Astrocyte of the hippocampus (primary cell): ENCODE data around the gene MYO6.
A peak's percentile ranks its signal among the peaks of the same experiment; 100 is the strongest.
"Not testable (repeated sequence)": the region's sequence is repeated elsewhere in the genome, so short reads cannot be mapped to it uniquely, and the experiment has no call there.

Source experiments
- DNase-seq: peaks from one replicate; pipeline ENCODE4 v3.0.0; 2011; ENCODE audit warnings: low read depth, low spot score

Gene MYO6

DNA sequence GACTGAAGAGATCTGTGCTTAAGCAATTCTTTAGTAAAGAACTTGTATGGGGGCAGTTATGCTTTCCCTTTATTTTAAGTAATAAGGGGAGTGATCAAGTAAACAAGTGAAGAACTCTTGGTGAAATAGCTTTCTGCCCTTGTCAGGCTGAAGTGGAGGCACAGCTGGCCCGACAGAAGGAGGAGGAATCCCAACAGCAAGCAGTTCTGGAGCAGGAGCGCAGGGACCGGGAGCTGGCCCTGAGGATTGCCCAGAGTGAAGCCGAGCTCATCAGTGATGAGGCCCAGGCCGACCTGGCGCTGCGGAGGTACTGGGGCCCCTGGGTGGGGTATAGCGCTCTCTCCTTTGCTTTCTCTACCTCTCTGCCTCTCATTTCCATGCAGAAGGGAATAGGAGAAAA lies 143.3 kb downstream of the MYO6 start:
- no peak for DNase-seq

DNA sequence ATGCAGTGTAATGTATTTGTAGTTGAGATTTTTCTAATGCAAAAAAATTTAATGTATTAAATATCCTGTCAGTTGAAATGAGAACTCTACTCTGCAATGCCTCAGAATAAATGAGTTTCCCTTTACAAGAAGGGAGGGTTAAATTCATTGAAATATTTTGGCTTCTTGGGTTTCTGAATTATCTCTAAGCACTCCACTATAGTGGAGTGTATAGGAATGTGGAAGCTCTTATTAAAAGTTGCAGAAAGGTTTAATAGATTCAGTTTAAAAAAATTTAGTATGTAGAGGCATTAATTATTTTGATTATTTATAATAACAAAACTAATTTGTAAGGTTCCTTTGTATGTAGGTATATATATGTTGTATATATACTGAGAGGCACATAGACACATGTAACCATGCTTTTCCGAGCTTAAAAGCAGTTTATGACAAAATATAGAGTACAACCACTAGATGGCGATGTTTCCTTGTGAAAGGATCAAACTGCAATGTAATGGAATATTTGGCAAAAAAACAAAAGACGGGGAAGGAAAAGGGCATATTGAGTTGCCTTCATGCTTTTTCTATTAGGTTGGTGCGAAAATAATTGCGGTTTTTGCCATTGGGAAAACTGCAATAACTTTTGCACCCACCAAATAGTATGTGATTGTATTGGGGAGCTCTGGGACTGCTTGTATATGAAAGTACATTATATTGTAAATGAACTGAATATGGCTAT lies 144.2 kb downstream of the MYO6 start:
- peak; percentile 81 for DNase-seq

DNA sequence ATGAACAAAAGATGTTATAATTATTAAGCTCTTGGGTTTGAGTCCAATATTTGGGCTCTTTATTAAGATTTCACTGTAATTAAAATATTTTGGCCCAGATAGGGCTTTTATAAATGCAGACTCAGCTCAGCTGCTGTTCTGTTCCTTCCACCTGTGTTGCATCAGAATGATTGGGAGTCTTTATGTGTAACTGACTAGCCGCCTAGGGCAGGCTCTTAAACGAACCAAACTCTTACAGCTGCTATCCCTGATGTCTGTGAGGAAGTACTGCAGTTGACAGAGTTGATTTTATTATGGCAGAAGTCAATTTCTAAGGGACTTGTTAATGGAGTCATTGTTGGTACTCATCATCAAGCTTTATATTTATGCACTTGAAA lies 144.7 kb downstream of the MYO6 start:
- DNase-seq, result no peak

DNA sequence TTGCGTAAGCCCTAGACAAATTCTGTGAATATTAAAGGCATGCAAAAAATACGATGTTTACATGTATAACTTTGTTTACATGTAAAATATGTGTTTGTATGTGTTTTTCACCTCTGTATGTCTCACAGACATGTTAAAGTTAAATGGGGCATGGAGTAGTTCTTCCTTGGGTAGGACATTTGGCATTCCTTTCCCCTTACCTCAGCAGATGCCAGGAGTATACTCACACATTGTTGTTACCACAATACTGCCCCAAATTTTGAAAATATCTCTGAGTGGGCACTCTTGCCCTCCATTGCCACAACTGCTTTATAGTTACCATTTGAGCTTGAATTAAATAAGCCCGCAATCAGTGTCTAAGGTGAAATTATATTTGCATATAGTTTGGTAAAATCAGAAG lies 147.5 kb downstream of the MYO6 start:
- DNase-seq, result peak; percentile 7

DNA sequence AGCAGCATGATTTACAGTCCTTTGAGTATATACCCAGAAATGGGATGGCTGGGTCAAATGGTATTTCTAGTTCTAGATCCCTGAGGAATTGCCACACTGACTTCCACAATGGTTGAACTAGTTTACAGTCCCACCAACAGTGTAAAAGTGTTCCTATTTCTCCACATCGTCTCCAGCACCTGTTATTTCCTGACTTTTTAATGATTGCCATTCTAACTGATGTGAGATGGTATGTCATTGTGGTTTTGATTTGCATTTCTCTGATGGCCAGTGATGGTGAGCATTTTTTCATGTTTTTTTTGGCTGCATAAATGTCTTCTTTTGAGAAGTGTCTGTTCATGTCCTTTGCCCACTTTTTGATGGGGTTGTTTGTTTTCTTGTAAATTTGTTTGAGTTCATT lies 151.2 kb downstream of the MYO6 start:
- not testable (repeated sequence) for DNase-seq

DNA sequence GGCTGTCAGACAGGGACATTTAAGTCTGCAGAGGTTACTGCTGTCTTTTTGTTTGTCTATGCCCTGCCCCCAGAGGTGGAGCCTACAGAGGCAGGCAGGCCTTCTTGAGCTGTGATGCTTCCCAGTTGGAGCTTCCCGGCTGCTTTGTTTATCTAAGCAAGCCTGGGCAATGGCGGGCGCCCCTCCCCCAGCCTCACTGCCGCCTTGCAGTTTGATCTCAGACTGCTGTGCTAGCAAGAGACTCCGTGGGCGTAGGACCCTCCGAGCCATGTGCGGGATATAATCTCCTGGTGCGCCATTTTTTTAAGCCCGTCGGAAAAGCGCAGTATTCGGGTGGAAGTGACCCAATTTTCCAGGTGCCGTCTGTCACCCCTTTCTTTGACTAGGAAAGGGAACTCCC lies 156.1 kb downstream of the MYO6 start:
- DNase-seq, result not testable (repeated sequence)

DNA sequence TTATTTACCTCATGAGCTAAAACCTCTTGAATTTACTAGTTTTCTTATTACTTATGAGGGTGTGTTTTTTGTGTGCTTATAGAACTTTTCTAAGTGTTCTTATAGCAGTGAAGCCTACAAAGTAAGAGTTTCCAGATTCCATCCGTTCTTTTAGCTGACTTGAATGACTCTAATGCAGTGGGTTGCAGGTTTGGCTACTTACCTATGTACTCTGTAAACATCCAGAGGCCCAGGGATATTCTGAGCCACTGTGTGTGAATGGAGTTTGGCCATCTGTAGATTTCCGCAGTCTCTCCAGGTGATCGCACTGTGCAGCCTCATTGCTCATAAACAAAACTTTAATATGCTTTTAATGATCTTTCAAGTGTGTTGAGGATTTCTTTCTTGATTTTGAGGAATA lies 157.8 kb downstream of the MYO6 start:
- no peak for DNase-seq

DNA sequence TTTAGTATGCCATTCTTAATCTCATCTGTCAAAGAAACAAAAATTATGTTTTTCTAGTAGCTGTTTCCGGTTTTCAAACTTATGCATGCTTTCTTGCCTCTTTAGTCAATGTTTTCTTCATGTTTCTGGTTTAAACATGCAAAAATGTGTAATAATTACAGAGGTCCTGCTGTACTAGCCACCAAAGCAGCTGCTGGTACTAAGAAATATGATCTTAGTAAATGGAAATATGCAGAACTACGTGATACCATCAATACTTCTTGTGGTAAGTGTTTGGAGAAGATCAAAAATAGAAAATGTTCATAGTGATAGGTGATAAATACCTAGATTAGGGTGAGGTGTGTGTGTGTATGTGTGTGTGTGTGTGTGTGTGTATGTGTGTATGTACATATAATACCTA lies 158.4 kb downstream of the MYO6 start:
- DNase-seq, result no peak

DNA sequence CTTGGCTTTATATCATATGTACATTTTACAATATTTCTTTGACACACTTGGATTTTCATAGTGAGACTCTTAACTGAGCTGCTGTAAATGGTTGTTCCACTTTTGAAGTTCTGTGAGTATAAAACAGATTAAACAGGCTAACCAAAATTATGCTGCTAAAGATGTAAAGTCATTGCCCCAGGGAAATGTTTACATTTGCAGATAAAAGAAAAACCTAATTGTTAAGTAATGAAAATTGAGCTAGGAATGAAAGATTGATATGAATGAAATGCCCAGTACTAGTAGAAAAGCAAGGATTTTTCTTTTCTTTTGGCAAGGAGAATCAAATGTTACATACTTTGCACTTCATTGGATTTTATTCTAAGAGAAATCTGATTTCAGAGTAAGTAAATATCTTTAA lies 164.0 kb downstream of the MYO6 start:
- no peak for DNase-seq

DNA sequence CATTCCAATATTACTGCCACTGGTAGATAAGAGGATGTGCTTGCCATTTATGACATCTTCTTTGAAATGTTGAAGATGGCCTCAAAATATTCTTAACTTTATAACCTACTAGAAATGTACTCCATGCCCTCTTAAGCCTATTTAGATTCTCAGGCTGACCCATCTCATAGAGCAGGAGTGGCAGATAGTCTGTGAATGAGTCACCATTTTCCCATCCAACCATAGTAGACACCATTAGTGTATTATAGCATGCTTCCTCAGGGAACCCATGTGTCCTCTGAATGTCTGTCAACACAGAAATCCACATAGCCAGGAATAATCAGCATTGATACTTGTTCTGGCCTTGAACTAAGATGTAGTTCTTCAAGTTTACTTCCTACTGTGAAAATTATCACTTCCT lies 173.2 kb downstream of the MYO6 start:
- no peak for DNase-seq

DNA sequence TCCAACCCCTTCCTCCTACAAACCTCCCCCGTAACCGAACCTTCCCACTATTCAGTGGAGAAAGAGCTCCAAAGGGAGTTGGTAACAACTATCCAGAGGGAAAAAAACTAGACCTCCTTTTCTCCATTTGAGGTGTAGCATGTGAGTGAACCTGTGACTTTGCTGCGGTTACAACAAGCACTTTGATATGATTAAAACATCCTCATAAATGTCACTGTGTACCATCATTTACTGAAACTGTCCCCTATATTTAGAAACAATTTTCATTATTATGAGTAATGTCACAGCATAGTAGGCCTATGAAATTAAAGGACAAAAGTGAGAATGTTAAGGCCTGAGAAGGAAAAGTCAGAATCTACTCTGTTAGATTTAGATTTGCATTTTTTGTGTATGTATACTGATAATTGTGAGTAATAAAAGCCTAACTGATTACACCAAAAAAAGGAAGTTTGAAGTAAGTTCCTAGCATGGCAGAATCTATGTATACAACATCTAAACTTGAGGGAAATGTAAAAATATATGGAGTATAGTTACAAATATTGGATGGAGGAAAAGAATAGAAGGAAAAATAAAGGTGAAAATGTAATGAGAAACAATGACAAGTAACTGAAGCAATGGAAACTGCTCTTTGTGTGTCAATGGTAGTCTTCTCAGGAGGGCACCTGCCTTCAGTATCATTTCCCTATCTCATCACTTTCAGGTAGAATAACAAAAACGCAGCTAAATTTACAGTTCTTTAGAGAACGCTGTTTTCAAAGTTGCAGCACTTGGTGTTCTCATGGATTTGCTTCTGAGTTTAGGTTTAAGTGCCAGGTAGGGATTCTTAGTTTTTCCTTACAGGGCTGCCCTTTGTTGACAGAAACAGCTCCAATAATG lies 177.5 kb downstream of the MYO6 start:
- no peak for DNase-seq

DNA sequence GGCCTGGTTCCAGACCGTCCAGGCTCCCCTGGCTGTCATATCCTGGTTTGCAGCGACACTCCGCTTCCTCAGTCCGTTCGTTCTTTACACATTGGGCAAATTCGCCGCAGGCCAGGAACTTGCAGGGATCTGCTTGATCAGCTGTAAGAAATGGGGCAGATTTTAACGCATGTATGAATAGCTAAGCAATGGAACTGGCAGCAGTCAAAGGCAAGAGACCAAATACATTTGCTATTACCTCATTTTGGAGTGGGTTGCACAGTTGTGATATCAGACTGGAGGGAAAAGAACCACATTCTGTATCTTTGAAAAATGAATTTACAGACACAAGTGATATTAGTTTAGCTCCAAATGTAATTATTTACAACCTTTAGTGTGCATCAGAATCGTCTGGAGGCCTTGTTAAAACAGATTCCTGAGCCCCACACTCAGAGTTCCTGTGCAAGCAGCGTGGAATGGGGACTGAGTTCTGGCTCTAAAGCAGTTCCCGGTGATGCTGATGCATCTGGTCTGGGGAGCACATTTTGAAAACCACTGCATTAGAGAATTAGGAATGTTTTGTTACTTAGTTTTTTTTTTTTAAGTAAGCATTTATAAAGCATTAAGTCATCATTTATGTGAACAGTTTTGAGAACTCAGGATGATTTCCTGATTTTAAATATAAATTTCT lies 182.1 kb downstream of the MYO6 start:
- DNase-seq, result peak; percentile 11

DNA sequence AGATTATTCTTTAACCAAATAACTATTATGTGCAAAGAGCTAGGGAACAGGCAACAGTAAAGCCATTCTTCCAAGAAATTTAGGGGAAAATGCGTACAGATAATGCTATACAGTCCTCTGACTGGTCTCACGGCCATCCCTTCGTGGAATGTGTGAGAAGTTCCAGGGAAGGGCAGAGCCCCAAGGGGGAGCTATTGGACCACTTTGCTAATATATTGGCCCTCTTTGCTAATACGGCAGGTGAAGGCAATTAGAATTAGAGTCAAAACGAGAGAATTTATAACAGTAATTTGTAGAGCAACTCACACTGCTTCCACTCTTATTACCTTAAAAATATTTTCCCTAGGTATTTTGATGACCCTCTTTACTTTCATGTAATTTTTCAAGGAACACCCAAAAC lies 183.0 kb downstream of the MYO6 start:
- peak; percentile 48 for DNase-seq

DNA sequence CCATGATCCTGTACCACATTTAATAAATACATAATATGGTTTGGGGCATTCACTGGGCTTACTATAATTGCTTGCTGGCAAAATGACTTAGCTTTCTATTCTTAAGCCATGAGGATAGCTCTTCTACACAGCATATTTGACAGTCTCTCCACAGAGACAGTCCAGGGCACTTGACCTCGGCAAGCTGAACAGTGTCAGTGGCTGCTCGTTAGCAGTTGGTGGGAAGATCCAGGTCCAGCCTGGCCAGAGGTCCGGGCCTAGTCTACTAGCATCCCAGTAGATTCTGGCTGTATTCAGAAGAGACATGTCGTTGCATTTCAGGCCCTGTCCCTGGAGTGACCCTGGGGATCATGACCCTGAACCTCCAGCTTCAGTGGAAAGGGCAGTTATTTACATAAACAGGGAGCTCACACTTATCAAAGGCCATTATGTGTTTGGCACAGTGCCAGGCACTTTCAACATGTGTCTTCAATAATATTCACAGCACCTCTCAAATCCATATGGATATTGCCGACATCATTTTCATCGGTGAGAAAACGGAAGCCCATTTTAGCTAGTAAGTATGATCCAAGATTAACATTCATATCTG lies 184.4 kb downstream of the MYO6 start:
- no peak for DNase-seq

DNA sequence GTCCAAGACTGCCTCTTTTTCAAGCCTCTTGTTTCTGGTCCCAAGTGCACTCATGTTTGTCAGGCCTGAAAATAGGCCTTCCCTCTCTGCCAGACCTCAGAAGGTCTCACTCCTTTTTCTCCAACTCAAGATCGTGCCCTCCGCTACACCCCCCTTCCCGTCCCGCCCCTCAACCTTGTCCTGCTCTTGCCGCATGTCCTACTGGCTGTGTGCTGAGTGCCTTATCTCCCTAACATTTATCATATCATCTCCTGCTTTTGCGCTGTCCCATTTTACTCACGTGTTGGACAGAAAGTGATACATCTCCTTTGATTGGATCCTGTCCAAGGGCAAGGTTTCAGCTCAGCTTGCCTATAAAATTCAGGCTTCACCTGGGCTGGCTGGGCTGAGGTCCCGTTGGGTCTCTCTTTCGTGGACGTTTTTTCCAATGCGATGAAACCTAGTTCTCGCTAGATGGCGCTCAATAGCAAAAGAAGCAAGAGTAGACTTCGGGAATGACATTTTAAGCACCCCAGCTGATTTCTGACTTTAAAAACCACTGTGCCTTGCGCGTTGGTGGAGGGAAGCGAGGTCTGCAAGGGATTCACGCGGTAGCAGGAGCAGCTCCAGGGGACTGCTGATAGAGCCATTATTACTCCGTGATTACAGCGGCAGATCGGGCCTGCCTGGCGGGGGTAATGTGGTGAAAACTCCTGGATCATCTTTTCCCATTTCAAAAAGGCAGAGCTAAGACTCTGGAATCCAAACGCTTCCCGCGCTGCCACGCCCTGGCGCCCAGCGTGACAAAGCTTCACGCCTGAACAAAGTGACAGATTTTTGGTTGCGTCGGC lies 185.8 kb downstream of the MYO6 start:
- DNase-seq, result peak; percentile 87

DNA sequence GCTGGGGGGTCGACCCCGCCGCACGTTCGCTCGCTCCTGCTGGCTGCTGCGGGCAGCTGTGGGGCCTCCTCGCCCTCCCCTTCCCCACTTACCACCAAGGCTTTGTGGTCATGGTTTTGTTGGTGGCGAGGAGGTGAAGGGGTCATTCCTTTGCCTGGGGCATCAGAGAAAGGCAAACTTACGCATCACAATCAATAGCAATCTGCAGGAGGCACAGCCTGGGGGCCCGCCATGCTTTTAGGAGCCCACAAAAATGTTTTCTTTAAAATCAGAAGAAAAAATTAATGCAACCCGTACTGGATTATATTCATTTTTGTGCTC lies 186.4 kb downstream of the MYO6 start:
- DNase-seq, result no peak

DNA sequence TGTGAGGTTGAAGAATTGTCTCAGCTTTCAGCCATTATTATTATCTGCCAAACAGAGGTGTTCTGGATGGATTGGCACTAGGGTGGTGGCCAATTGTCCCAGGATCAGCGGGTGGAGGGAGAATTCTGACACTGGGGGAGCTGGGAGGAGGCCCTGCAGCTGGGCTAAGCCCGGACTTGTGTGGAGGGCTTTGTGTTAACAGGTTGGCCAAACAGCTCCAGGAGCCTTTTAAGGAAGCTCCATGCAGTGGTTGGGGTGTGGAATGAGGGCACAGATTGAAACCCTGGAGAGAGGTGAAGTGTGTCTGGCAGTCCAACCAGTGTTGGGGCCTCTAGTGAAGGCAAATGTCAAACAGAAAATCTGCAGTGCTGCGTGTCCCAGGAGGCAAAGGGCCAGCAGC lies 187.6 kb downstream of the MYO6 start:
- no peak for DNase-seq

DNA sequence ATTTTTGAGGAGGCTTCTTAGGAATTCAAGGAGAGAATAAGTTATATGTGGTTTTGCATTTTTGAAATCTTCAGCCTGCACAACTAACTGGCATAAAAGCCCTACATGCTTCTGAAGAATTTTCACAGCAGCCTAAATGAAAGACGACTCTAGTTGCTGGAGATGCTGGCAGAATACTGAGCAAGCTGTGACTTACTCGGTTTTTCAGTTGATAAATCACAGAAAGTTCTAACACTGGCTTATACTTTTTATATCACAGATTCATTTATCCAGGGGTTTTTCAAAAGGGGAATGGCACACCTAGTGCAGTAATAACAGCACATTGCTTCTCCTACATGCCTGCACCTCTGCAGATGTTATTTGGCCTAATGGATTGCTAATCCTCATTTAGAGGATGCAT lies 188.8 kb downstream of the MYO6 start:
- DNase-seq, result no peak

DNA sequence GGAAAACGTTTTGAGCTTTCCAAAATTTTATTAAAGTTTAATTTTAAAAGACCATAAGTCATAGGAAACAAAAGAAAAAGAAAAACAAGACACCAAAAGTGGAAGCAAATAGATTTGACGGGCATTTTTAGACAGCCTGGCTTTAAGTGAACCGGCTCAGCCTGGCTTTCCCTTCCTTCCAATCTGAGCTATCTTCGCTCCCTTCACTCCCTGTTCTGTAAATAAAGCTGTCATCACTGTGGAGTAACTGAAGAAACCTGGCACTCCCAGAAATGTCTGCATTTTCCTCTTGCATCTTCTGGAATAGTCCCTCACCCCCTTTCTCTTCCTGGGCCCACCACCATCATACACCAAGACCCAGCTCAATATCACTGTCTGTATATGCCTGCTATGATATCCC lies 191.5 kb downstream of the MYO6 start:
- DNase-seq, result no peak

DNA sequence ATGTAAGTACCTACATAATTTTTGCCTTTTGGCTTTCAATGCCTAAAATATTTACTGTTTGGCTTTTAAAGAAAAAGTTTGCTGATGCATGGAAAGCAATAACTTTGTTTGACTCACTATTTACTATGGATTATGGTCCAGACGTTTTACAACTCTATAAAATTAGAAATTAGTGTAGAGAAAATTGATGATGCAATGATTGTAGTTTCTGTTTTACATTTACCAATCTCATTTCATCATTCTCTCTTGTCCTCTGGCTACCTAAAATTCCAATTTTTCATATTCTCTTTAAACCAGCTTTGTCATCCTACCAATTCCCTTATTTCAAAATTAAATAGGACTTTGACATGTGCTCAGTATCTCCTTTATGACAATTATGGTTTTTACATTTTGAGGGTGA lies 192.5 kb downstream of the MYO6 start:
- DNase-seq, result no peak

DNA sequence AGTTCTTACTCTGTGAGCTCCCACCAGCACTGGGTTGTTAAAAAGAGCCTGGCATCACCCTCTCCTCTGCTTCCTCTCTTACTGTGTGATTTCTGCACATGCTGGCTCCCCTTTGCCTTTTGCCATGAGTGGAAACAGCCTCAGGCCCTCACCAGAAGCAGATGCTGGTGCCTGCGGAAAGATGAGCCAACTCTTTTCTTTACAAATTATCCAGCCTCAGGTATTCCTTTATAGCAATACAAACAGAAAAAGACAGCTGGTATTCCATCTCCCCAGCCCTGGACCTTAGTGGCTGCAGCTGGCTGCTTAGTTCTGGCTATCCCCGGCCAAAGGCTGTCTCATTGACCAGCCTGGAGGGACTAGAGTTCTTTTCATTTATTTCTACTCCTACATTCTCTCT lies 194.3 kb downstream of the MYO6 start:
- no peak for DNase-seq
